H1 (cell line): ENCODE measurements around the gene PRRT2. TPM values are rescaled to one million over a fixed set of nuclear protein-coding genes. Genes with fewer than 3 reads are reported as not detected.

Experiments
- CTCF ChIA-PET: fragments of 300-600 bp; sonication (Branson Sonifier 250); formaldehyde crosslinking; loops from one replicate; lab custom pipeline; 2021; ENCODE audit not compliant: partially characterized antibody; lab: Charles Lee
- POLR2A ChIA-PET: fragments of 300-600 bp; sonication (Branson Sonifier 250); formaldehyde crosslinking; loops from one replicate; lab custom pipeline; 2021; ENCODE audit warnings: inconsistent platforms; ENCODE audit not compliant: partially characterized antibody; lab: Charles Lee
- DNase-seq, 2 experiments: peaks; one replicate each; pipeline versions ENCODE4 v3.0.0 to v3.0.0-alpha.2; 2010 to 2022; ENCODE audit warnings: low spot score in 2 of 2, low read depth in 1 of 2, mixed read lengths in 1 of 2
- FAIRE-seq: peaks from 2 replicates; lab custom pipeline; 2011; peaks lifted over from hg19 to GRCh38; lab: Jason Lieb, UNC
- H2AFZ ChIP-seq: 2 replicates; pipeline ENCODE4 v1.8.1; 2012; ENCODE audit warnings: low read length, inconsistent platforms
- H2AK5ac ChIP-seq: 2 replicates; pipeline ENCODE4 v1.6.1; 2013; ENCODE audit warnings: low read depth, low read length
- H2BK120ac ChIP-seq: replicated peaks from 2 replicates; pipeline ENCODE3; 2013; ENCODE audit warnings: low read depth, low read length, inconsistent platforms
- H2BK12ac ChIP-seq: 2 replicates; pipeline ENCODE4 v1.6.1; 2013; ENCODE audit warnings: low read depth, low read length
- H2BK15ac ChIP-seq: 2 replicates; pipeline ENCODE4 v1.6.1; 2013; ENCODE audit warnings: low read length
- H2BK20ac ChIP-seq: 2 replicates; pipeline ENCODE4 v1.6.1; 2013; ENCODE audit warnings: low read length
- H2BK5ac ChIP-seq: 2 replicates; pipeline ENCODE4 v1.6.1; 2013; ENCODE audit warnings: low read depth, low read length
- H3K14ac ChIP-seq: 2 replicates; pipeline ENCODE4 v1.6.1; 2013; ENCODE audit warnings: inconsistent platforms; ENCODE audit not compliant: insufficient read length
- H3K18ac ChIP-seq: 2 replicates; pipeline ENCODE4 v1.6.1; 2013; ENCODE audit warnings: low read length; ENCODE audit errors: extremely low read depth
- H3K23ac ChIP-seq: 2 replicates; pipeline ENCODE4 v1.6.1; 2013; ENCODE audit warnings: inconsistent platforms; ENCODE audit not compliant: insufficient read length
- H3K23me2 ChIP-seq: 2 replicates; pipeline ENCODE4 v1.6.1; 2013; ENCODE audit warnings: low read depth, low read length
- H3K27ac ChIP-seq: 2 replicates; pipeline ENCODE4 v1.6.1; 2011; ENCODE audit warnings: low read depth, low read length, inconsistent platforms
- H3K27me3 ChIP-seq, 4 experiments: replicated peaks in 1 of 4; 1 replicate in 1 of 4; 2 replicates in 3 of 4; pipeline versions ENCODE4 v1.6.1 to v1.8.1; 2011 to 2013; ENCODE audit warnings: low read length in 3 of 4, mild to moderate bottlenecking in 3 of 4, inconsistent platforms in 2 of 4, mixed read lengths in 2 of 4, moderate library complexity in 1 of 4; ENCODE audit not compliant: control insufficient read depth in 3 of 4, insufficient read depth in 3 of 4; ENCODE audit errors: extremely low read depth in 1 of 4
- H3K36me3 ChIP-seq, 4 experiments: 2 replicates each; pipeline versions ENCODE4 v1.6.1 to v1.8.1; 2011 to 2013; ENCODE audit warnings: mild to moderate bottlenecking in 4 of 4, low read length in 3 of 4, moderate library complexity in 2 of 4, control low read depth in 1 of 4, inconsistent platforms in 1 of 4; ENCODE audit not compliant: insufficient read depth in 4 of 4, control insufficient read depth in 2 of 4
- H3K4ac ChIP-seq: replicated peaks from 2 replicates; pipeline ENCODE3; 2013; ENCODE audit warnings: low read length, low read depth, mixed read lengths, inconsistent platforms; ENCODE audit not compliant: insufficient read length
- H3K4me1 ChIP-seq, 4 experiments: replicated peaks in 1 of 4; 1 replicate in 1 of 4; 2 replicates in 3 of 4; pipeline versions ENCODE4 v1.6.1 to v1.8.1; 2011 to 2013; ENCODE audit warnings: low read length in 3 of 4, inconsistent platforms in 2 of 4, mixed read lengths in 1 of 4; ENCODE audit not compliant: insufficient read depth in 4 of 4, control insufficient read depth in 3 of 4
- H3K4me2 ChIP-seq, 2 experiments: 2 replicates each; pipeline versions ENCODE4 v1.6.1 to v1.8.1; 2011 to 2013; ENCODE audit warnings: low read depth in 2 of 2, low read length in 2 of 2, control low read depth in 1 of 2, inconsistent platforms in 1 of 2, mild to moderate bottlenecking in 1 of 2; ENCODE audit not compliant: insufficient read depth in 1 of 2
- H3K4me3 ChIP-seq, 4 experiments: fragments of 200-600, 300-600 bp in 1 of 4; sonication (generic), shearing (Covaris generic), sonication (Bioruptor Twin) in 1 of 4; 2 replicates each; pipeline versions ENCODE4 v1.5.1 to v1.8.1; 2011 to 2016; ENCODE audit warnings: low read length in 4 of 4, low read depth in 3 of 4, control low read depth in 2 of 4, inconsistent platforms in 2 of 4, mild to moderate bottlenecking in 2 of 4, mixed read lengths in 1 of 4, moderate library complexity in 1 of 4; ENCODE audit not compliant: insufficient read depth in 2 of 4; ENCODE audit errors: extremely low read depth in 1 of 4
- H3K56ac ChIP-seq: replicated peaks from 2 replicates; pipeline ENCODE3; 2013; ENCODE audit warnings: low read depth, mild to moderate bottlenecking, mixed read lengths, low read length, inconsistent platforms; ENCODE audit not compliant: insufficient read length
- H3K79me1 ChIP-seq: 2 replicates; pipeline ENCODE4 v1.6.1; 2013; ENCODE audit warnings: low read depth, low read length, control low read depth
- H3K79me2 ChIP-seq, 2 experiments: 2 replicates each; pipeline versions ENCODE4 v1.6.1 to v1.8.1; 2012 to 2013; ENCODE audit warnings: low read length in 2 of 2, mild to moderate bottlenecking in 2 of 2, inconsistent platforms in 1 of 2; ENCODE audit not compliant: insufficient read depth in 2 of 2, control insufficient read depth in 1 of 2
- H3K9ac ChIP-seq, 4 experiments: replicated peaks in 1 of 4; 1 replicate in 1 of 4; 2 replicates in 3 of 4; pipeline versions ENCODE4 v1.6.1 to v1.8.1; 2011 to 2013; ENCODE audit warnings: low read depth in 3 of 4, low read length in 3 of 4, control low read depth in 2 of 4, mild to moderate bottlenecking in 2 of 4, moderate library complexity in 2 of 4, inconsistent platforms in 1 of 4; ENCODE audit errors: extremely low read depth in 1 of 4
- H3K9me3 ChIP-seq, 2 experiments: 2 replicates each; pipeline versions ENCODE4 v1.6.1 to v1.8.1; 2012 to 2013; ENCODE audit warnings: mild to moderate bottlenecking in 2 of 2, moderate library complexity in 2 of 2, control low read depth in 1 of 2, inconsistent platforms in 1 of 2, low read depth in 1 of 2, low read length in 1 of 2, mixed read lengths in 1 of 2; ENCODE audit not compliant: insufficient read depth in 2 of 2
- H4K20me1 ChIP-seq, 2 experiments: replicated peaks in 1 of 2; 2 replicates each; pipeline versions ENCODE3 to v1.8.1; 2011 to 2013; ENCODE audit warnings: inconsistent platforms in 2 of 2, low read length in 2 of 2, mild to moderate bottlenecking in 1 of 2; ENCODE audit not compliant: insufficient read depth in 2 of 2, control insufficient read depth in 1 of 2
- H4K5ac ChIP-seq: 2 replicates; pipeline ENCODE4 v1.6.1; 2013; ENCODE audit warnings: low read length, low read depth, mixed read lengths, inconsistent platforms; ENCODE audit not compliant: insufficient read length
- H4K8ac ChIP-seq: 2 replicates; pipeline ENCODE4 v1.8.0; 2013; ENCODE audit warnings: mild to moderate bottlenecking, moderate library complexity, low read length, inconsistent platforms; ENCODE audit not compliant: insufficient read depth; ENCODE audit errors: extremely low read depth
- H4K91ac ChIP-seq: replicated peaks from 2 replicates; pipeline ENCODE3; 2013; ENCODE audit warnings: low read length, mixed read lengths, inconsistent platforms; ENCODE audit not compliant: insufficient read length
- POLR2AphosphoS5 ChIP-seq: IDR thresholded peaks from 2 replicates; pipeline ENCODE4 v1.6.1; 2011; ENCODE audit warnings: low read depth, low read length
- YY1 ChIP-seq: IDR thresholded peaks from 2 replicates; pipeline ENCODE4 v1.6.1; 2011; ENCODE audit warnings: low read depth, mild to moderate bottlenecking, low read length
- WGBS, 2 experiments: shearing (Covaris generic) in 1 of 2; methylation state at CpG; one replicate each; pipeline versions ENCODE4 v1.1.6 to v1.1.7; 2013 to 2015; ENCODE audit warnings: low lambda C conversion rate in 2 of 2, mixed read lengths in 2 of 2, inconsistent platforms in 1 of 2, low coverage in 1 of 2, missing lambda C conversion rate in 1 of 2; ENCODE audit not compliant: insufficient replicate concordance in 2 of 2, insufficient coverage in 1 of 2, insufficient read length in 1 of 2; ENCODE audit errors: extremely low coverage in 1 of 2, missing lambda C conversion rate in 1 of 2; 5-methylcytosine and 5-hydroxymethylcytosine counted together
- polyA plus RNA-seq, 7 experiments: library from polyadenylated mRNA; depleted of rRNA in 3 of 7; stranded (reverse) in 5 of 7; unstranded in 2 of 7; fragments of >200 nt in 5 of 7; fragments of 200-250 nt in 2 of 7; gene quantifications; 1 replicate in 5 of 7; 2 replicates in 1 of 7; 4 replicates in 1 of 7; pipeline versions ENCODE4 v1.2.1 to v1.2.3, GENCODE V29; 2011 to 2013; ENCODE audit warnings: missing spikeins in 2 of 7, mixed read lengths in 2 of 7
- total RNA-seq: library from RNA; stranded (reverse); fragmentation: NEBNext Ultra II Directional; extraction: Animal tissue kit (Norgen Biotek cat#: 25700); gene quantifications from 2 replicates; pipeline ENCODE4 v1.2.1, GENCODE V29; 2021

Gene PRRT2
- total and polyA plus RNA-seq, 2 of the 8 experiments (the other 6 are each of a cell fraction or from before 2014, with no cell fraction given) = 12.8 to 32.6 TPM

DNA sequence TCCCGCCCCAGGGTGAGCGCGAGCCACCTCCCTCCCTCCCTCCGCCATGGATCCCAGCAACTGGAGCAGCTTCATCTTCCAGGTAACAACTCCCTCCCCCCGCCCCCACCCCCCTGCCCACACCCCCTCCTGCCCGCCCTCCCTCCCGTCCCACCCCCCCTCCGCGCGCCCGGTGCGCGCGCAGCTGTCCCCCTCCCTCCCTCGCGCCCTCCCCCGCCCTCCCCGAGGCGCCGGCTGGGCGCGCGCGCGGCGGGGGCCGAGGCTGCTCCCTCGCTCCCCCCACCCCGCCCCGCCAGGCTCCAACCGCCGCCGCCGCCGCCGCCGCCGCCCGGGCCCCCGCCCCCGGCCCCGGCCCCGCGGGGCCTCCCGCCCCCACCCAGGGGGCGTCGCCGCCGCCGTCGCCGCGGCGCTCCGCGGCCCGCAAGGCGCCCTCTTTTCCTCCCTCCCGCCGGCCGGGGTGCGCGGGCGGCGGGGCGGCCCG, 5.9 kb upstream of the PRRT2 start, which contains the start of gene MAZ:
TSS of gene MAZ (plus strand) at position 431 of the 481 bp plus-strand sequence. CDS start 173 bp downstream, outside the sequence.
- Histone ChIP-seq H2AFZ (no peak within 1 kb of the TSS), H3K56ac (peak within 1 kb of the TSS; percentile 48)
- POLR2A ChIA-PET = interaction anchor here (0.5 to 3.9 kb wide), 13 partner anchors 8 to 685 kb away, joined by 3 to 41 read pairs (median 5); partner anchors contain the start of genes MVP and PAGR1

More for the DNA sequence above, 5.9 kb upstream of the PRRT2 start, which contains the start of gene MAZ:
- Histone ChIP-seq H3K79me1 (no peaks in the 10 kb centered on the region), H3K18ac (peak within 1 kb of the TSS; percentile 86), H3K36me3 (peaks cover 20 to 53% (median 27%) of the 10 kb centered on the region in 4 experiments), H3K27me3 (no peaks in the 10 kb centered on the region), H4K8ac (peak within 1 kb of the TSS; percentile 74), H3K4ac (peak within 1 kb of the TSS; percentile 92), H2BK12ac (0 out of 2 replicates have a peak within 1 kb of the TSS, but pooled peaks have one; percentile 12), H3K23me2 (peaks cover 13% of the 10 kb centered on the region; the same call in 1 of the 2 replicates), H3K23ac (no peak within 1 kb of the TSS), H2BK20ac (no peak within 1 kb of the TSS), H3K9ac (peak within 1 kb of the TSS; percentile 24 to 82 (median 78)), H3K14ac (no peak within 1 kb of the TSS), H3K79me2 (peaks cover 7 to 22% of the 10 kb centered on the region in 2 experiments), H2AK5ac (no peak within 1 kb of the TSS), H4K91ac (peak within 1 kb of the TSS; percentile 88), H3K4me1 (peaks cover 0 to 37% (median 27%) of the 10 kb centered on the region in 4 experiments; a peak in 6 of 7 replicates), H2BK15ac (no peak within 1 kb of the TSS; the same call in 1 of the 2 replicates), H3K9me3 (no peaks in the 10 kb centered on the region), H2BK5ac (peak within 1 kb of the TSS; percentile 92), H4K20me1 (peaks cover 15 to 26% of the 10 kb centered on the region in 2 experiments), H4K5ac (peak within 1 kb of the TSS; percentile 65), H3K27ac (peak within 1 kb of the TSS; percentile 67; the same call in 1 of the 2 replicates), H2BK120ac (no peak within 1 kb of the TSS), H3K4me3 (peak within 1 kb of the TSS; percentile 54 to 85 (median 70)), H3K4me2 (peak within 1 kb of the TSS; percentile 91 to 95)
- no peak for FAIRE-seq
- TF ChIP-seq POLR2AphosphoS5 = peak; percentile 7; the same call in 1 of the 2 replicates
- no peak for TF ChIP-seq YY1
- WGBS, 2 experiments = no CpG with 5 or more reads among the region's 67 CpGs
- CTCF ChIA-PET = interaction anchor here (1.4 to 4.4 kb wide), 3 partner anchors 12 to 35 kb away, joined by 3 to 30 read pairs (median 15); partner anchors contain the start of genes KIF22, MVP and PAGR1
- DNase-seq = no peak
